Neural progenitor cell (in vitro differentiated cells): Measurements from ENCODE around the gene SERPINI2. TPM values are rescaled to one million over a fixed set of nuclear protein-coding genes. Genes with fewer than 3 reads are reported as not detected.

Experiments used
- DNase-seq: peaks from one replicate; pipeline ENCODE4 v3.0.0-alpha.2; 2016; ENCODE audit warnings: low spot score
- H2AFZ ChIP-seq: fragments of 200-600 bp; sonication (generic); replicated peaks from 2 replicates; pipeline ENCODE4 v1.6.1; 2016; ENCODE audit warnings: antibody characterized with exemption
- H3F3A ChIP-seq: fragments of 200-600 bp; sonication (generic); 2 replicates; pipeline ENCODE4 v1.6.1; 2016; ENCODE audit warnings: antibody characterized with exemption, low read depth
- H3K27ac ChIP-seq: fragments of 200-600 bp; sonication (generic); 2 replicates; pipeline ENCODE4 v1.5.1; 2016; ENCODE audit warnings: mild to moderate bottlenecking
- H3K27me3 ChIP-seq: fragments of 200-600 bp; sonication (generic); 2 replicates; pipeline ENCODE4 v1.6.1; 2016; ENCODE audit warnings: mild to moderate bottlenecking, moderate library complexity
- H3K36me3 ChIP-seq: fragments of 200-600 bp; sonication (generic); 2 replicates; pipeline ENCODE4 v1.5.1; 2016
- H3K4me1 ChIP-seq: fragments of 200-600 bp; sonication (generic); 2 replicates; pipeline ENCODE4 v1.6.1; 2016; ENCODE audit warnings: mixed run types
- H3K4me2 ChIP-seq: fragments of 200-600 bp; sonication (generic); 2 replicates; pipeline ENCODE4 v1.6.1; 2016
- H3K4me3 ChIP-seq: fragments of 200-600 bp; sonication (generic); 2 replicates; pipeline ENCODE4 v1.5.1; 2016
- H3K79me2 ChIP-seq: fragments of 200-600 bp; sonication (generic); 2 replicates; pipeline ENCODE4 v1.6.1; 2016; ENCODE audit warnings: low read depth
- H3K9ac ChIP-seq: fragments of 200-600 bp; sonication (generic); 2 replicates; pipeline ENCODE4 v1.6.1; 2016
- H3K9me3 ChIP-seq: fragments of 200-600 bp; sonication (generic); 2 replicates; pipeline ENCODE4 v1.5.1; 2016; ENCODE audit warnings: low read depth
- H4K20me1 ChIP-seq: fragments of 200-600 bp; sonication (generic); 2 replicates; pipeline ENCODE4 v1.6.1; 2016; ENCODE audit warnings: low read depth
- H3K27ac Mint-ChIP-seq: 3 replicates; pipeline ENCODE4 v1.8.0; 2021; ENCODE audit warnings: mixed read lengths
- H3K27me3 Mint-ChIP-seq: 2 replicates; pipeline ENCODE4 v1.8.0; 2022; ENCODE audit warnings: low read depth, mild to moderate bottlenecking, inconsistent platforms, moderate library complexity, mixed read lengths; ENCODE audit not compliant: insufficient read depth
- H3K36me3 Mint-ChIP-seq: 3 replicates; pipeline ENCODE4 v1.8.0; 2021; ENCODE audit warnings: mixed read lengths
- H3K4me1 Mint-ChIP-seq: 3 replicates; pipeline ENCODE4 v1.8.0; 2021; ENCODE audit warnings: mixed read lengths
- H3K4me3 Mint-ChIP-seq: 3 replicates; pipeline ENCODE4 v1.8.0; 2021; ENCODE audit warnings: mild to moderate bottlenecking, moderate library complexity, mixed read lengths
- H3K9me3 Mint-ChIP-seq: 3 replicates; pipeline ENCODE4 v1.8.0; 2020; ENCODE audit warnings: mixed read lengths
- CTCF ChIP-seq: fragments of 200-600 bp; sonication (generic); IDR thresholded peaks from 2 replicates; pipeline ENCODE4 v1.5.1; 2017; ENCODE audit warnings: antibody characterized with exemption, mild to moderate bottlenecking
- EZH2 ChIP-seq: fragments of 200-600 bp; sonication (generic); IDR thresholded peaks from 2 replicates; pipeline ENCODE4 v1.6.1; 2017; ENCODE audit warnings: antibody characterized with exemption, mild to moderate bottlenecking, moderate library complexity
- EZH2phosphoT487 ChIP-seq: fragments of 200-600 bp; sonication (generic); IDR thresholded peaks from 2 replicates; pipeline ENCODE4 v1.6.1; 2017; ENCODE audit warnings: antibody characterized with exemption
- total RNA-seq: library from RNA; depleted of rRNA; stranded (reverse); fragments of >200 nt; gene quantifications from 2 replicates; pipeline ENCODE4 v1.2.3, GENCODE V29; 2015; ENCODE audit warnings: low replicate concordance

SERPINI2 gene
- total RNA-seq, 1 donor from 2014 or later = not detected

GRCh38 chr3:167481164-167481563 is 7.3 kb upstream of the SERPINI2 start:
- Histone ChIP-seq H3K4me3 (no peak overlapping the region), H3K9ac (no peak overlapping the region), H3K27ac (no peak overlapping the region), H3K4me1 (no peaks in the 10 kb centered on the region), H3K4me2 (no peak overlapping the region), H4K20me1 (no peaks in the 10 kb centered on the region), H3K27me3 (no peaks in the 10 kb centered on the region), H3K36me3 (no peaks in the 10 kb centered on the region), H3F3A (no peaks in the 10 kb centered on the region), H3K9me3 (no peaks in the 10 kb centered on the region), H3K79me2 (no peaks in the 10 kb centered on the region), H2AFZ (no peak overlapping the region)
- Mint-ChIP-seq H3K9me3 (no peaks in the 10 kb centered on the region), H3K36me3 (no peaks in the 10 kb centered on the region), H3K4me1 (no peaks in the 10 kb centered on the region), H3K4me3 (no peak overlapping the region), H3K27ac (no peak overlapping the region), H3K27me3 (peaks cover 2% of the 10 kb centered on the region)
- TF ChIP-seq EZH2phosphoT487 = no peak
- DNase-seq = no peak

- no peak overlapping the region for H3K4me3 Mint-ChIP-seq
- H3K36me3 ChIP-seq = no peaks in the 10 kb centered on the region
- no peaks in the 10 kb centered on the region for H3K9me3 ChIP-seq
- H3K4me1 ChIP-seq = no peaks in the 10 kb centered on the region
- H3K27ac Mint-ChIP-seq = no peak overlapping the region
- peaks cover 2% of the 10 kb centered on the region for H3K27me3 Mint-ChIP-seq
- no peaks in the 10 kb centered on the region for H3F3A ChIP-seq
- H3K27me3 ChIP-seq = no peaks in the 10 kb centered on the region
- no peak overlapping the region for H3K4me2 ChIP-seq
- H3K27ac ChIP-seq = no peak overlapping the region
- no peaks in the 10 kb centered on the region for H3K9me3 Mint-ChIP-seq
- H3K36me3 Mint-ChIP-seq = no peaks in the 10 kb centered on the region
- TF ChIP-seq CTCF (no peak), EZH2 (no peak), EZH2phosphoT487 (no peak)
- no peak overlapping the region for H2AFZ ChIP-seq
- DNase-seq = no peak
- no peak overlapping the region for H3K9ac ChIP-seq
- no peak overlapping the region for H3K4me3 ChIP-seq
- no peaks in the 10 kb centered on the region for H3K4me1 Mint-ChIP-seq
- no peaks in the 10 kb centered on the region for H4K20me1 ChIP-seq
- H3K79me2 ChIP-seq = no peaks in the 10 kb centered on the region
Measured at GRCh38 chr3:167480748-167481147, 6.9 kb upstream of the SERPINI2 start.

- Histone ChIP-seq H3K36me3 (no peaks in the 10 kb centered on the region), H3F3A (no peaks in the 10 kb centered on the region), H3K27ac (no peak overlapping the region), H3K27me3 (no peaks in the 10 kb centered on the region), H3K4me2 (no peak overlapping the region), H3K9ac (no peak overlapping the region), H3K79me2 (no peaks in the 10 kb centered on the region), H4K20me1 (no peaks in the 10 kb centered on the region), H2AFZ (no peak overlapping the region), H3K4me1 (no peaks in the 10 kb centered on the region), H3K4me3 (no peak overlapping the region), H3K9me3 (no peaks in the 10 kb centered on the region)
- TF ChIP-seq EZH2 = no peak
- no peak for TF ChIP-seq EZH2phosphoT487
- no peak for TF ChIP-seq CTCF
- no peak overlapping the region for H3K27ac Mint-ChIP-seq
- no peaks in the 10 kb centered on the region for H3K9me3 Mint-ChIP-seq
- no peaks in the 10 kb centered on the region for H3K36me3 Mint-ChIP-seq
- peaks cover 4% of the 10 kb centered on the region for H3K4me1 Mint-ChIP-seq
- H3K27me3 Mint-ChIP-seq = no peaks in the 10 kb centered on the region
- no peak overlapping the region for H3K4me3 Mint-ChIP-seq
- DNase-seq = no peak
Measured at GRCh38 chr3:167469381-167469780, 4.5 kb downstream of the SERPINI2 start.

GRCh38 chr3:167467848-167468611 is 5.8 kb downstream of the SERPINI2 start:
- Mint-ChIP-seq H3K4me1 (peaks cover 4% of the 10 kb centered on the region), H3K27me3 (no peaks in the 10 kb centered on the region), H3K4me3 (no peak overlapping the region), H3K36me3 (no peaks in the 10 kb centered on the region), H3K27ac (no peak overlapping the region), H3K9me3 (no peaks in the 10 kb centered on the region)
- TF ChIP-seq EZH2 (no peak), CTCF (no peak), EZH2phosphoT487 (no peak)
- no peaks in the 10 kb centered on the region for H3K79me2 ChIP-seq
- no peak overlapping the region for H3K27ac ChIP-seq
- H3K36me3 ChIP-seq = no peaks in the 10 kb centered on the region
- H3K4me2 ChIP-seq = no peak overlapping the region
- H3F3A ChIP-seq = no peaks in the 10 kb centered on the region
- H3K27me3 ChIP-seq = no peaks in the 10 kb centered on the region
- DNase-seq = no peak
- no peaks in the 10 kb centered on the region for H3K9me3 ChIP-seq
- no peak overlapping the region for H3K4me3 ChIP-seq
- H3K9ac ChIP-seq = no peak overlapping the region
- no peak overlapping the region for H2AFZ ChIP-seq
- H4K20me1 ChIP-seq = no peaks in the 10 kb centered on the region
- H3K4me1 ChIP-seq = no peaks in the 10 kb centered on the region
